Amniotic epithelial cell (primary cell): Measurements from ENCODE around the gene GAL3ST2.
A peak's percentile ranks its signal among the peaks of the same experiment; 100 is the strongest.
"Not testable (repeated sequence)": the region's sequence is repeated elsewhere in the genome, so short reads cannot be mapped to it uniquely, and the experiment has no call there.

ENCODE experiments used
- DNase-seq: peaks from one replicate; pipeline ENCODE4 v3.0.0-alpha.2; 2010; ENCODE audit warnings: low read depth

Gene GAL3ST2

DNA sequence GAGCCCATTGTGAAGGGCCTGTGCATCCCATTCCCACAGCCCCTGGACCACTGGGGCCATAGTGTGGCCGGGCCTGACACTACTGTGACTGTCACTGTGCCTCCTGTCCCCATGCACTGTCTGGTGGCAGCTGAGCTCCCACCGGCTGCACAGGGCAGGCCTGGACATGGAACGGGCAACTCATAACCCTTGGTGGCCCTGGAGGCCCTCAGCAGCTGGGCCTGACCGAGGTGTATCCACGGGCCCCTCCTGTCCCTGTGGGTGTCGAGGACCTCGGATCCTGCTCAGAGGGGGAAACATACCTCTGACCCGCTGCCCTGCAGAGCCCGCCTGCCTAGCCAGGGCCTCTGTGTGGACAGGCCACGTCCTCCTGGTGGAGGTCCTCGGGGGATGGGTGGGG, 7.8 kb upstream of the GAL3ST2 start:
- no peak for DNase-seq

DNA sequence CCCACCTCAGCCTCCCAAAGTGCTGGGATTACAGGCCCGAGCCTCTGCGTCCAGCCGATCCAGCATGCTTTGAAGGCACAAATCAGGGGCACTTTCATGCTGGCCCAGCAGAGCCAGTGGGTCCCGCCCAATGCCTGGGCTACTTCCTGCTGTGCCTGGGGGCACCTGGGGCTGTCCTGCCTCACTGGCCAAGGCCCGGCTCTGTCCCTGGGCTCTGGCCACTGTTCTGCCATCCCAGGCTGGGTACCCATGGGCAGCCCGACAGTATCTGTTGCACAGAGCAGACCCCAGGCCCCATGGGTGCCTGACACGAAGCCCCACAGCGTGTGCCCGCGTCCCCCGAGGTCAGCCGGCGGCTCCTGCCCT, 6.8 kb upstream of the GAL3ST2 start:
- DNase-seq: no peak

GRCh38 chr2:241770185-241770935, 6.3 kb upstream of the GAL3ST2 start:
- DNase-seq: no peak

GRCh38 chr2:241770936-241771285, 5.7 kb upstream of the GAL3ST2 start:
- DNase-seq: no peak

- DNase-seq: peak; percentile 53
Observed at GRCh38 chr2:241771286-241772062, 5.1 kb upstream of the GAL3ST2 start.

DNA sequence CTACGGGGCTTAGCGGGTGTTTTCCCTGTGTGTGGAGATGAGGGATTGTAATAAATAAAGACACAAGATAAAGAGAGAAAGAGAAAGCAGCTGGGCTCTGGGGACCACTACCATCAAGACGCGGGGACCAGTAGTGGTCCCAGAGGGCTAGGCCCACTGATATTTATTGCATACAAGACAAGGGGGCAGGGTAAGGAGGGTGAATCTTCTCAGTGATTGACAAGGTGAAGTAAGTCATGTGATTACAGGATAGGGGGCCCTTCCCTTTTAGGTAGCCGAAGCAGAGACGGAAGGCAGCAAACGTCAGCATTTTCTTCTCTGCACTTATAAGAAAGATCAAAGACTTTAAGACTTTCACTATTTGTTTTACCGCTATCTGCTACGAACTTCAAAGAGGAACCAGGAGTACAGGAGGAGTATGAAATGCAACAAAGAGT, 4.5 kb upstream of the GAL3ST2 start:
- no peak for DNase-seq

- no peak for DNase-seq
Observed at GRCh38 chr2:241773511-241774418, 2.9 kb upstream of the GAL3ST2 start.

GRCh38 chr2:241774419-241775222, 2.0 kb upstream of the GAL3ST2 start:
- DNase-seq: peak; percentile 82

GRCh38 chr2:241775223-241776177, 1.1 kb upstream of the GAL3ST2 start:
- DNase-seq: peak; percentile 45

DNA sequence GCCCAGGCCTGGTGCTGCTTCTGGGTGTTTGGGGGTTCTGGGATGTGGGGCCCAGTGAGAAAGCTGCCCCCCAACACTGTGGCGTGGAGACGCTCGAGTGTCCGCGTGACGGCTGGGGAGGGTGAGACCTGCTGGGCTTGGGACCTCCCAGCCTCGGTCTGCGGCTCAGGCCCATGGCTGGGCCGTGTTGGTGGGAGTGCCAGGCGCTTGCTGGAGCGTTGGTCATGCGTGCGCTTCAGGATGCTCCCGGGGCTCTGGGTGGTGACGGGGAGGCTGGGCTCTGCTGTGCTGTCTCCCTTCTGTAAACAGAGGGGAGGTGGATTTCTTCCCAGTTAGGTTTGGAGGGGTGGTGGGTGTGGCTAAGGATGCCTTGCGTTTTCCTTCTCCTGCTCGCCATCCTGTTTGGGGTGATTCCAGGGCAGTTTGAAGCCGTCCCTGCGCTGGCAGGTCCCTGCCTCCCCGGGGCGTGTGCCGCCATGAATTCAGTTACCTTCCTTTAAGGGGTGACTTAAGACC, 606 bp downstream of the GAL3ST2 start:
- DNase-seq: no peak

GRCh38 chr2:241777686-241778627, 1.3 kb downstream of the GAL3ST2 start:
- no peak for DNase-seq

GRCh38 chr2:241780939-241781569, 4.4 kb downstream of the GAL3ST2 start:
- DNase-seq: no peak

GRCh38 chr2:241782053-241782452, 5.4 kb downstream of the GAL3ST2 start:
- DNase-seq: not testable (repeated sequence)

GRCh38 chr2:241788135-241788534, 11.5 kb downstream of the GAL3ST2 start:
- DNase-seq: no peak

- DNase-seq: no peak
Observed at GRCh38 chr2:241788572-241788971, 11.9 kb downstream of the GAL3ST2 start.

GRCh38 chr2:241791385-241791784, 14.8 kb downstream of the GAL3ST2 start:
- DNase-seq: not testable (repeated sequence)

DNA sequence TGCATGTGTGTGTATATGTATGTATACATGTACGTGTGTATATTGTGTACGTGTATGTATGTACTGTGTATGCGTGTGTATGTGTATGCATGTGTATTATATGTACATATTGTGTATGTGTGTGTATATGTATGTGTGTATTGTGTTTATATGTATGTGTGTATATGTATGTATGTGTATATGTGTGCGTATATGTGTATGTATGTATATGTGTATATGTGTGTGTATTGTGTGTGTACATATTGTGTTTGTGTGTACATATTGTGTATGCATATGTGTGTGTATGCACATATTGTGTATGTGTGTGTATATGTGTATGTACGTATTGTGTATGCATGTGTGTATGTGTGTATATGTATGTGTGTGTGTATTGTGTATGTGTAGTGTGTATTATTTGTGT, 16.8 kb downstream of the GAL3ST2 start:
- DNase-seq: no peak

GRCh38 chr2:241794250-241794823, 17.7 kb downstream of the GAL3ST2 start:
- no peak for DNase-seq
